Glomerular endothelial cell (primary cell): ENCODE data around the gene PRSS38. TPM values are rescaled to one million over a fixed set of nuclear protein-coding genes. Genes with fewer than 3 reads are reported as not detected.

Experiments used
- DNase-seq: peaks from one replicate; pipeline ENCODE4 v3.0.0-alpha.2; 2011; ENCODE audit warnings: low read depth, low spot score; ENCODE audit errors: extremely low read depth
- total RNA-seq: library from RNA; depleted of rRNA; stranded (reverse); fragments of >200 nt; gene quantifications from 2 replicates; pipeline ENCODE4 v1.2.3, GENCODE V29; 2015

PRSS38 gene
- total RNA-seq, 1 donor from 2014 or later = not detected

DNA sequence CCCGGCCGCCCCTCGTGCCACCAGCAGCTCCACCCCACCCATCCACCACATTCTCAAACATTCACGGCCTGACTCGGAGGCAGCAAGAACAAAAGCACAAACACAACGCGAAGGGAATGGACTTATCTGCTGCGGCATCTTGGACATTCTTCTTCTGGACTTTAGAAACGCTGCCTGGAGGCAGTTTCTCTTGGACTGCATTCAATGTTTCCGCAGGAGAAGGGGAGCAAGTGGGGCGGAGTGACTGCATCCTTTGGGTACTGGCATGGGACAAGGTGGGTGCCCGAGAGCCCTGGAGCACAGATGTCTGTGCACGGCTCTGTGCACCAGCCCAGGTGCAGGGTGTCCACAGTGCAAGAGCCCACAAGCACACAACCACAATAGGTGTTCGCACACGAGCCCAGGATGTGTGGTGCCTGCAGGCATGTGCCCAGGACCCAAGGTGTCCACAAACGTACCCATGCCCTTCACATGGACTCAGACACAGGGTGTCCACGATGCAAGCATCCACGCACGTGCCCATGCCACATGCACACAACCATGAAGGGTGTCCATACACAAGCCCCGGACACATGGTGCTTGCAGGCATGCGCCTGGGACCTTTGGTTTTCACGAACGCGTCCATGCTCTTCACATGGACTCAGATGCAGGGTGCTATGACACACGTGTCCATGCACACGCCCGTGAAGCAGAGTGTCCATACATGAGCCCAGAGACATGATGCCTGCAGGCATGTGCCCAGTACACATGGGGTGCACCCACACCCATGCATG, 78.7 kb downstream of the PRSS38 start:
- no peak for DNase-seq

DNA sequence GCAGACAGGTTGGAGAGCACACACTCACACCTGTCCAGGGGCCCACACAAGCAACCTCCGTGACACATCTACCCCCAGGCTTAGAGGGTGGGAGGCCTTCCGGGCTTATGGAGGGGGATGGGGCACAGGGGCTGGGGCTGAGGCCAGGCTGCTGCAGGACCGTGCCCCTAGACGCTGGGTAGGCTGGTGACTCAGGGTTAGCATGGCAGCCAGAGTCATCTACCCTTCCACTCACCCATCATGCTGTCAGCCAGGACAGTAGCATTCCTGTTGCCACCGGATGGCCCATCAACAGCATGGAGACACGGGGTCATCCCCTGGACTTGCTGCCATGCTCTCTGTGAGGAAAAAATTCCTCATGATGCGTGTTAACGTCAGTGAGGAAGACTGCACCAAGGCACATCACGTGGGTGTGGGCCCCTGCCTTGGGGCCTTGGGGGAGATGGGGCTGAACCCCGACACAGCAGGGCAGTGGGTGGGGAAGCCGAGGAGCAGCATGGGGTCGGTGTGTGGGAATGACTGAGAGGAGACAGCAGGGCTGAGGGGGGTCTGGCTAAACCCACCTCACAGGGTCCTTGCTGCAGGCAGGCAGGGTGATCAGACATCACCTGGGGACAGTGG, 79.5 kb downstream of the PRSS38 start:
- DNase-seq = no peak

Other genes with a start within 250 kb of the PRSS38 start
- gene JMJD4, start 80.4 kb upstream of the PRSS38 start, total RNA-seq = 20.7 and 24.8 TPM in 2 replicates
- 30.9 and 40.1 TPM in 2 replicates for gene SNAP47, start 80.2 kb upstream of the PRSS38 start, total RNA-seq
- 2.8 and 3.7 TPM in 2 replicates for gene WNT9A, start 132.3 kb downstream of the PRSS38 start, total RNA-seq
- not detected in 2 replicates for gene WNT3A, start 191.3 kb downstream of the PRSS38 start, total RNA-seq